Tibial nerve (tissue), 3 donors: ENCODE measurements around the gene GRB10.

Experiments
- EP300 ChIP-seq, 2 donors: sonication (generic); formaldehyde crosslinking; IDR thresholded peaks; one replicate each; pipeline ENCODE4 v1.6.1; 2017; ENCODE audit warnings: antibody characterized with exemption in 2 of 2, mild to moderate bottlenecking in 1 of 2
- POLR2A ChIP-seq, 2 donors: fragments of 450-650 bp; IDR thresholded peaks; one replicate each; pipeline ENCODE4 v1.6.1; 2017; ENCODE audit warnings: antibody characterized with exemption in 2 of 2, mild to moderate bottlenecking in 2 of 2, moderate library complexity in 2 of 2

DNA sequence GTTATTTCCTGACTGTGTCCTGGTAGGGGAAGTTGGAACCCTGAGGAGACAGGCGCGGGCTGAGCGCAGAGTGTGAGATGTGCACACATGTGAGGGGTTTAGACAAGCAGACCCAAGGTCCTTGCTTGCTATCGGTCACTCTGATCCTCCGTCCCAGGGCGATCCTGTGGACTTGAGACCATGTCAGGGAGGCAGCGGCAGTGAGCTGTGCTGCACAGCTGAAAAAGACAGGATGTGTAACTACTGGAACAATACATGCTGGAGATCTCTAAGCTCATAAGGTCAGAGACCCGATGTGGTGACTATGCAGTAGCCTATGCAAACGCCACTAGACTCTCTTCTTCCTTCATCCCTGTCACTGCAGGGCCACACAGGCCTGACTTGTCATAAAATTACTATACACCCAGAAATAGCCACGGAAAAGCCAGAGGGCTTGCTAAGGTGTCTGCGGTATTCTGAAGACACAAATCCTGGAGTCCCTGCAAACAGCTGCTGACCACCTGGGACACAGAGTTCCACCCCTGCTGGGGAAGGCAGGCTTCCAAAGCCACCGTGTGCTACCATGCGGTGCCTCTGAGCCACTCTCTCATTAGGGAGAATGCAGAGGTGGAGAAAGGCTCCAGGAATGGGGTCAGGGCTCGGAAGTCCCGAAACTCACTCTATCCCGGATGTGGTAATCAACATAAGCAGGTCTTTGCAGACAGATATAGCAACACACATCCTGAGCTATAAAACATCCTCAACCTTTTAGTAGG, 126.4 kb downstream of the GRB10 start:
- TF ChIP-seq EP300 (IDR thresholded peaks at IDR 0.05), result no peak
- no peak for TF ChIP-seq POLR2A (IDR thresholded peaks at IDR 0.05)
